CD4-positive, alpha-beta T cell treated with Interleukin-17A for 1 hour (primary cell): ENCODE results near the gene SERPINB4.
"Not testable (repeated sequence)": the region's sequence is repeated elsewhere in the genome, so short reads cannot be mapped to it uniquely, and the experiment has no call there.

Experiments used
- DNase-seq: peaks from one replicate; pipeline ENCODE4 v3.0.0-alpha.2; 2020

SERPINB4 gene

DNA sequence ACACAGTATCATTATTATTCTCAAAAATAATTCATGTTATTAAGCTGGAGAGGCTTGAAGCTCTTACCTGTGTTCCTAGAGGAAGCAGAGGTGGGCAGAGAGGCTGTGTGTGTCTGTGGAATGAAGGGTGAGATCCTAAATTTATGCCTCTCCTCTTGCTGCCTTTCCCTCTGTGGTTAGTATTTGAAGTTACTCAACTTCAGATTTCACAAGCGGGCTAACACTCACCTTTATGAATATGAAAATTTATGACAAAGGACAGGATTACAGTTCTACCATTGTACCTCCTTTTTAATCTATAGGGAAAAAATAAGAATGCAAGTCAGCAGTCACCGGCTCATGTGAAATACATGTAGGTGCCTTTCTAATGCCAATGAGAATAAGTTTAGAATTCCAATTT is at the start of gene SERPINB4:
TSS of gene SERPINB4 (minus strand) at position 115 of the 400 bp plus-strand sequence. CDS start 679 bp downstream, outside the sequence.
- DNase-seq = not testable (repeated sequence)

DNA sequence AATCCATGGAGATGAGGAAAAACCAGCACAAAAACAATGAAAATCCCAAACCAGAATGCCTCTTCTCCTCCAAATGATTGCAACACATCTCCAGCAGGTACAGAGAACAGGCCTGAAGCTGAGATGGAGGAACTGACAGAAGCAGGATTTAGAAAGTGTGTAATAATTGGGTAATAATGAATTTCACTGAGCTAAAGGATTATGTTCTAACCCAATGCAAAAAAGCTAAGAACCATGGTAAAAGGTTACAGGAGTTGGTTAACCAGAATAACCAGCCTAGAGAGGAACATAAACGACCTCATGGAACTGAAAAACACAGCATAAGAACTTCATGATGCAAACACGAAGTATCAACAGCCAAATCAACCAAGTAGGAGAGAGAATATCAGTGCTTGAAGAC is 45.0 kb upstream of the SERPINB4 start:
- DNase-seq = no peak

DNA sequence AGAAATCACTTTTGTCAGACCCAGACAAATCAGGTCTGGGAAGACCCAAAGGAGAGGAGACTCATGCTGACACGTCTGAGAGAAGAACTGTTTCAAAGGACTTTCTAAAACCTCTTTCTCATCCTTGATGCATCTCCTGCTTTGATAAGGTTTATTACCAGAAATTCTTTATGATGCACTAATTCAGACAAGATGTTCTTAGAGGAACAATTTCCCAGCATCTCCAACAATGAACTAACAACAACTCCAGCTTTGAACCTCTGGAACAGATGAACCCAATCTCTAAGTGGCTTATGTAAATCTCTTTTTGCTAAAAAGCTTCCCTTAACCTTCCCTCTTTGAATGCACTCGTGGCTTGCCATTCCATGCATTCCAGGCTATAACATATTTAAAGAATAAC is 42.8 kb upstream of the SERPINB4 start:
- no peak for DNase-seq

DNA sequence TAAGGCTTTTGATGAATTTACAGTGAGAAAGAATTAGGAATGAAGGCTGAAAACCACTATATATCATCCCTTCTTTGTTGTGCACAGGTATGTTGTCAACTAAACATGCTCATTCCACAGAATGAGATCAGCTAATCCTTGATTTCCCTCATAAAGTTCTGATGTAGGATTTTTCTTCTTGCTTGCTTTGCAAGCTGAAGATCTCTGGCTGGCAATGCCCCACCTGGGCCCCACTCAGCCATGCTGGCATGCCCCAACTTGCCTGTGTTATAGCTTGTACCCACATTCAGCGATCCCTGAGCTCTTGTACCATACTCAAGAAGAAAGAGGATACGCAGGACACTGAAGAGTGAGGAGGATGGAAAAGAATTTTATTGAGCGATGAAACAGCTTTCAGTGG is 40.7 kb upstream of the SERPINB4 start:
- DNase-seq = no peak

DNA sequence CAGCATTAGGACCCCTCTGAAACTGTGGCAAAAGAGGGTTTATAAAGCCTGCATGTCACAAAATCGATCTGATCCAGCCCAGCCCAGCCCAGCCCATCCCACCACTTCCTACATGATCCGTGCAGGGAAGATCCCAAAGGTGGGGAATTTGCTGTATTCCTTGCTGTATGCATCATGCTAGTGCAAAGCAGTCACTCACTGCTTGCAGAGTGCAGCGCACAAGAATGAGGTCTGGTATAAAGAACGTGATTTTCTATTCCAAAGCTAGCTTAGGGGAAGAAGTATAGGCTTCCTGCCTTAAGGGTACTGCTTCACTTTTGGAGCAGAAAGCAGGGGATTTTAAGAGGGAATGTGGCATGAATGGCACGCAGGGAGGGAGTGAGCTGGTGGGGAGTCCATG is 39.8 kb upstream of the SERPINB4 start:
- DNase-seq = no peak

DNA sequence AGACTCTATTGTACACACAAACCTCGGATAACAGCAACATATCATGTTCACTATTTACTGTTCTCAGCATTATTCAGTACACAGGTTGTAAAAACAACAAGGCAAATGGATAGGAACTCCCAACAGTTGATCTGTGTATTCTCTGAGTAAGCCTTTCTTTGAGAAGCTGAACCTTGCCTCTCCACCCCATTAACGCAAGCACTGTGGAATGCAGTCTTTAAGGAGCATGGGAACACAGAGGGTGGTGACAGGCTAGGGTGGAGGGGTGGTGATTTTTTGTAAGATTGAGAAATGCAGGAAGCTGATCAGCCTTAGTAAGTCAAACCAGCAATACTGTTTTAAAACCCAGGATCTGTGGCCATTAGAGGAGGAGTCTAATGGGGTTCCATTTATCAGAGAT is 39.1 kb upstream of the SERPINB4 start:
- no peak for DNase-seq

DNA sequence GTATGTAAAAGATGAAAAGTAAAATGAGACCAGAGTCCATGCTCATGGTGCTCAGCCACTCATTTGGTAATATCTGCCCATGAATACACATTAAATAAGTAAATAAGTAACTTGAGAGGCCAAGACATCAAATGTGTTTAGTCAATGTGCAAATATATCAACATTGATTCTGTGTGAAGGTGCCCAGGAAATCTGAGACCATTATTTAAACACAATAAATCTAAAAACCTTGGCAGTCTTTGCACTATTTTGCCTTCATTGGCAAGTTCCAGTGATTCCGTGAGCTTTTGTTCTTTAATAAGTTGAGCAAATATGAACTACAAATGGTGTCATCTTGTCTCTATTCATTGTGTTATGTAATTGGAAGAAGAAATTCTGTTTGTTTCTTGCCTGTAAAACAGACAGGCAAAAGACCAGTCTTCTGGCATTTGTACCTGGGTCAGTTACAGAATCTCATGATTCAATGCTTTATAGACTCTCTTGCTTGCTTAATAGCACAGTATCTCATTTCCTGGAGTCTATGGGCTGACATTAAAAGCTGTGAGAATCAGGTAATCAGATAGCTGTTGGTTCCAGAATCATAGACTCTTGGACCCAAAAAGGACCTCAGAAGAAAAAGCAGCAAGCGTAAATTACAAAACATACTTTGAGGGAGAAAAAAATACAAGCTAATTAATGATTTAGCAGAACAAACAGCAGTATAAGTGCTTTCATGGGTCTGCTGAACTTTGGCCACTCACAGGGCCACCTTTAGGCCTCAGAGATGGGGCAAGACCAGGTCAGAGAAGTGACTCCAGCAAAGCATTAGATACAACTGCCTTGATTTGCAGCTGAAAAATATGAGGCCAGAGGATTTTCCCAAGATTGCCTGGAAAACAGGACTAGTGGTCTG is 37.6 kb upstream of the SERPINB4 start:
- no peak for DNase-seq

DNA sequence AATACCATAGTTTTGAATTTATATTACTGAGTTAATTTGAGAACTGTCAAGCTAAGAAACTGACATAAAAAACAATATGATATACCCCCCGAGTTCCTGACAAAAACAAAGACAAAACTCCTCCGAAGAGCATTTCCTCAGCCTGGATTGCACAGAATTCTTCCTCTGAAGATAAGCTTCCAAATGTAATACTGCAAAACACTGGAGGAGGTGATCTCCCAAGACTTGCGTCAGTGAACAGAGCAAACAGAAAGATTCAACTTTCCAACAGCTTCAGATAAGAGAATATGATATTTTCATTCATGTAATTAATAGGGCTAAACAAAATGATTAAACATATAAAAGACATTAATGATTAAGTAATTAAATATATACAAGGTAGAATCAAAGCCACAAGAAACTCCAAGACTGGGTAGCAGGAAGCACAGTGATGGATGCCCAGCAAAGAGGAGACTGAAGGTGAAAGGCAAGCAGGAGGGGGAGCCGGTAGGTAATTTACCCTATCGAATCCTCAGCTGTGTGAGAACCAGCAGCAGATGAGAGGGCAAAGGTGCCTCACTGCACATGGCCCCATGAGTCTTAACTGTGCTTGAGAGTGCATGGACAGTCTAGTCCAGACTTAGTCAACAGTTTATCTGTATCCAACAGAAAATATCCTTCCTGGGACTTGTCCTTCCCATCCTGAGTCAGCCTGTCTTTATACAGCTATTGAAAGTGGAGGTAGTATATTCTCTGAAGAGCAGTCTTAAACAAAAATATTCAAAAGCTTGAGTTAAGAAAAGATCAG is 36.0 kb upstream of the SERPINB4 start:
- no peak for DNase-seq

DNA sequence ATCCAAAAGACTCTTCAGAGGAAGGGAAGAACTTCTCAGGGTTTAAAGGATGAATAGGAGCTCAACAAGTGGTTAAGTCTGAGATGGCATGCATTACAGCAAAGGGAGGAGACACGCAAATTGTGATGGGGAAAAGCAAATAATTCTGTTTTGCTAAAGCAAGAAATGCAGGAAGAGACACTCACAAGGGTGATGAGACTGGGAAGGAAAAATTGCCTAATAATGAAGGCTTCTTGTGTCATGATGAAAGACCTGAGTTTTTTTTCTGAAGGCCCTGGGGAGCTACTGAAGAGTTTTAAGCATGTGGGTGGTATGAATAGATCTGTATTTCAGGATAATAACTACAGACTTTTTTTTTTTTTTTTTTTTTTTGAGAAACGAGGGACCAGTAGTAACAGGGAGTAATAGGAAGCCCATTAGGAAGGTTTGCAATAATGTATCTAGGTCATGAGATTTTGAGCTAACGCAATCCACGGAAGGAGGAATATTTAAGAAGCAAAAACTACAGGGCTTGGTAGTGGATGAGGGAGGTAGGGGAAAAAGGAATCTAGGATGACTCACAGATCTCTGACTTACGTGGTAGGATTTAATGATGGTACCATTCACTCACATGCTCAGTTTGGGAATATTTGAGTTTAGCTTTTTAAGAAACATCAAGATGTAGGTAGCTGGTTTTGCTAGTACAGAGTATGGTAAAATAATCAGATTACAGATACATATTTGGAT is 33.6 kb upstream of the SERPINB4 start:
- DNase-seq = no peak

DNA sequence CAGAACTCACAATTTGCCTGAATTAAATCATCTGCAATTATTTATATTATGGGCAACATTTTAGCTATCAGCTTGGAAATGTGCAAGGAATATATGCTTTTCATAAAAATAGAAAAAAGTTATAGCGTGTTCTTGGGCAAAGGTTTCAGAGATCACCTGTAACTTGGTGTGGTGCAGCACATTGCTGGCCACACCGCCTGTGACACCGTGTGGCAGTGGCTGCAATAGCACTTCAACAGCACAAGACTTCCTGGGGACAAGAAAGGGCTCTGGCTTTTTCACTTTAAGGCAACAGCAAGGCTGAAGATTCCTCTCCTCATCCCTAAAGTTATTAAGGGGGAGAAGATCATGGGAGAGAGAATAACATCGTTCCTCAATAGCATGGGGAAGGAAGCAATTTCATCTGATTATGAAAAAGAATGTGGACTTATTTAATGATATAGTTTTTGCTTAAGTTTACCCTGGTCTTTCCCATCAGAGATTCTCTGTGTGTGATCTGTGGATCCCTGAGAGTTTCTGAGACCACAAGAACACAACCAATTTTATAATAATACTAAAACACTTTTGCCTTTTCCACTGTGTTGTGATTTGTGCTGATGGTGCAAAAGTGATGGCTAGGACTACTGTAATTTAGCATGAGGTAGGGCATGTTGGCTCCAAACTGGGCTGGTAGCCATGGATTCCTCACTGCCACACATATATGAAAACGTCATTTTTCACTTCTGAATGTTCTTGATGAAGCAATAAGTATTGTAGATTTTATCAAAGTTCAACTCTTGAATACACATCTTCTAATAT is 32.7 kb upstream of the SERPINB4 start:
- DNase-seq = no peak

DNA sequence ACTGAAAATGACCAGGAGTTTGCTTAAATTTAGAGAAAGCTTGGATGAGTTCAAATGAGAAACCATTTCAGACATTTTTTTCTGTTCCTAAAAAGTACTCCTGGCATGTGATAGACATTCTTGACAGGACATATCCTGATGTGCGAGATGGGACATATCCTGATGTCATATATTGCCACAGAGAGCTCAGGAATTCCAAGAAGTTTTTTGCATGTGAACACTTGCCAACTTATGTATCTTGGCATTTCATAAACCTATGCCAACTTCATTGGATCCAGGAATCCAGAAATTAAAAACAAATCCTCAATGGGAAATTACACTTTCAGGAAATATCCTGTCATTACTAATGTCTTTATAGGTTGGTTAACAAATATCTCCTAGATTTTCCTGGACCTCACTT is 20.5 kb upstream of the SERPINB4 start:
- DNase-seq = no peak

DNA sequence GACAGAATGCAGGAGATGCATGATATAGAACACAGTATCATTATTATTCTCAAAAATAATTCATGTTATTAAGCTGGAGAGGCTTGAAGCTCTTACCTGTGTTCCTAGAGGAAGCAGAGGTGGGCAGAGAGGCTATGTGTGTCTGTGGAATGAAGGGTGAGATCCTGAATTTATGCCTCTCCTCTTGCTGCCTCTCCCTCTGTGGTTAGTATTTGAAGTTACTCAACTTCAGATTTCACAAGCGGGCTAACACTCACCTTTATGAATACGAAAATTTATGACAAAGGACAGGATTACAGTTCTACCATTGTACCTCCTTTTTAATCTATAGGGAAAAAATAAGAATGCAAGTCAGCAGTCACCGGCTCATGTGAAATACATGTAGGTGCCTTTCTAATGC is 17.7 kb upstream of the SERPINB4 start, which contains the start of gene SERPINB3:
TSS of gene SERPINB3 (minus strand) at position 144 of the 400 bp plus-strand sequence. CDS start 677 bp downstream, outside the sequence.
- DNase-seq = not testable (repeated sequence)

DNA sequence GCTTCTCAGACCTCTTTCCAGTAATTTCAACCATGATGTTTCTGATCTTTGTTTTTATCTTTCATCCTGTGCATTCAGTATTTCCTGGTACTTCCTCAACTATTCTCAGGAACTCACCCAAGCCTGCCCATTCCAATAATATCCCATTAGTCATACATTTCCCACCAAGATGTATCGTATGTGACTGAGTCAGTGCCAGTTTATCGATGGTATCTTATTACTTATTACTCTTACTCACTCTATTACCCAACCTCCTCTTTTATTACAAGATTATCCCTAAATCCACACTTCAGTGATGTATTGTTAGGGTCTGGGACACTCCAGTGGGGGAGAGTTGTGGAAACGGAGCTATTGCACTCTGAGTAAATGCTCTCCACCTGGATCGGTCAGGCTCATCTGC is 14.9 kb upstream of the SERPINB4 start:
- not testable (repeated sequence) for DNase-seq

DNA sequence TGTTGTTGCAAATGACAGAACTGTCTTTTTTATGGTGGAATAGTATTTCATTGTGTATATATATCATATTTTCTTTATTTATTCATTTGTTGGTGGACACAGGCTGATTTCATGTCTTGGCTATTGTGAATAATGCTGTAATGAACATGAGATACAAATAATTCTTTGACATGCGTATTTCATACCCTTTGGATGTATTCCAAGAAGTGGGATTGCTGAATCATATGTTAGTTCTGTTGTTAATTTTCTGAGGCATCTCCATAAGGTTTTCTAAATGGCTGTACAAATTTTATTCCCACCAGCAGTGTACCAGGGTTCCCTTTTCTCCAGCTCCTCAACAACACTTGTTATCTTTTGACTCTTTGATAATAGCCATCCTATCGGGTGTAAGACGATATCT is 6.2 kb upstream of the SERPINB4 start:
- not testable (repeated sequence) for DNase-seq

DNA sequence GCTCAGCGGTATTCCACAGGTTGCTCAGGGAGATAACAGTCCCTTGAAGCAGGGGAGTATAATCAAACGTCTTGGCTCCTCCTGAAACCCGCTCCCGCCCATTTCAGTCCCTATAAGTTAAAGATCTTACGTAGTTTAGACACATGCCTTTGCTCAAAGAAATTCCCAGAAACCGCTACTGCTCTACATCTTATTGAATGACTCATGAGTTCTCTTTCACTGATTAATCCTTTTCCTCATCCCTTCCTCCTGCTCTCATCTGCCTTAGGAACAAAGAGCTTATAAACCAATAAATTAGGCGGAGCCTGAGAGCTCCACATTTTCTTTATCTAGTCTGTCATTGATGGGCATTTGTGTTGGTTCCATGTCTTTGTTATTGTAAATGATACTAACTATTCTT is 4.2 kb upstream of the SERPINB4 start:
- no peak for DNase-seq

DNA sequence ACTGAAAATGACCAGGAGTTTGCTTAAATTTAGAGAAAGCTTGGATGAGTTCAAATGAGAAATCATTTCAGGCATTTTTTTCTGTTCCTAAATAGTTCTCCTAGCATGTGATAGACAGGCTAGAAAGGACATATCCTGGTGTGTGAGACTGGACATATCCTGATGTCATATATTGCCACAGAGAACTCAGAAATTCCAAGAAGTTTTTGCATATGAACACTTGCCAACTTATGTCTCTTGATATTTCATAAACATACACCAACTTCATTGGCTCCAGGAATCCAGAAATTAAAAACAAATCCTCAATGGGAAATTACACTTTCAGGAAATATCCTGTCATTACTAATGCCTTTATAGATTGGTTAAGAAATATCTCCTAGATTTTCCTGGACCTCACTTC is 2.9 kb upstream of the SERPINB4 start:
- no peak for DNase-seq

DNA sequence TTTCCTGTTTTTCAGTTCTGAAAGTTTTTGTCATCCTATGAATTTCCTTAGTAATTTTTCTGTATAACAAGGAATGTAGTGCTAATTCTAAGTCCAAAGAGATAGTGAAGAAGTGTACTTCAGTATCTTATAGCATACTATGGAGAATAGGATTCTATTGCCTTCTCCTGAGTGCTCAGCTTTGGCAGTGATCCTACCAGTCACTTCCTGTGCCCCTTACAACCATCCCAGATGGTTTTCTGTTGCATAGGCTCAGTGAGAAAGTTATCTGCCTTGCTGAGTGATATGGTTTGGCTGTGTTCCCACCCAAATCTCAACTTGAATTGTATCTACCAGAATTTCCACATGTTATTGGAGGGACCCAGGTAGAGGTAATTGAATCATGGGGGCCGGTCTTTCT is 638 bp upstream of the SERPINB4 start:
- not testable (repeated sequence) for DNase-seq

DNA sequence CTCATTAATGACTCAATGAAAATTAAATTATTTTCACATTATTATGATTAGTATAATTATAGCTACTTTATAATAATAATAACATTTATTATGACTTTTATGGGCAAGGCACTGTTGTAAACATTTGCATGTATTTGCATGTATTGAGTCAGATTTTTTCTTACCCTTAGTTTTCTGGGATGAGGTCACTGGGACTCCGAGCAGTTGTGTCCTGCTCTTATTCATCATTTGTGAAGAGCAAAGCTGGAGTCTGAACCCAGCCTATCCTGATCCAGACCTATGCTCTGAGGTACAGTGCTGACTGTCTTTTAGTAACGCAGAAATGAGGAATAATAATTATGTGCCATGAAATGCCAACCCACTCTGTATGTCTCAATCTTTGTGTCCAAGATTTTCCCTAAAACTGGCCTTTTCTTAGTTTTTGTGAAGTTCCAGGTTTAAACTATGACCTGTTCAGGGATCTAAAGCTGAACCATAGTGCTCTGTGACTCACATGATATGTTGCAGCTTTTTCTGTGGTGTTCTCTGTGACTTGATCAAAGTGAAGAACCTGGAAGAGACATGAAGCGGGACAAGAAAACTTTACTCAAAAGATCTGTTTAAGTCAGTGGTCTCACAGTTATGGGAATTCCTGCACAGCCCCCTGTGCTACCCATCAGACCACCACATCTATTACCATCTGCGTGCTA is 1.2 kb downstream of the SERPINB4 start:
- not testable (repeated sequence) for DNase-seq

DNA sequence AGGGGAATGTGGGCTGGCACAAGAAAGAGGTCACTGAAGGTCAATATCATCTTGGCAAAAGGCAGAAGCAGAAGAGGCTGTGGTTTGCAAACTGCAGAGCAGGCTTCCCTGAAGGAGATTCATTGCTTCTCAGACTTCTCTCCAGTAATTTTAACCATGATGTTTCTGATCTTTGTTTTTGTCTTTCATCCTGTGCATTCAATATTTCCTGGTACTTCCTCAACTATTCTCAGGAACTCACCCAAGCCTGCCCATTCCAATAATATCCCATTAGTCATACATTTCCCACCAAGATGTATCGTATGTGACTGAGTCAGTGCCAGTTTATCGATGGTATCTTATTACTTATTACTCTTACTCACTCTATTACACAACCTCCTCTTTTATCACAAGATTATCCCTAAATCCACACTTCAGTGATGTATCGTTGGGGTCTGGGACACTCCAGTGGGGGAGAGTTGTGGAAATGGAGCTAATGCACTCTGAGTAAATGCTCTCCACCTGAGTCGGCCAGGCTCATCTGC is 2.8 kb downstream of the SERPINB4 start:
- DNase-seq = not testable (repeated sequence)

DNA sequence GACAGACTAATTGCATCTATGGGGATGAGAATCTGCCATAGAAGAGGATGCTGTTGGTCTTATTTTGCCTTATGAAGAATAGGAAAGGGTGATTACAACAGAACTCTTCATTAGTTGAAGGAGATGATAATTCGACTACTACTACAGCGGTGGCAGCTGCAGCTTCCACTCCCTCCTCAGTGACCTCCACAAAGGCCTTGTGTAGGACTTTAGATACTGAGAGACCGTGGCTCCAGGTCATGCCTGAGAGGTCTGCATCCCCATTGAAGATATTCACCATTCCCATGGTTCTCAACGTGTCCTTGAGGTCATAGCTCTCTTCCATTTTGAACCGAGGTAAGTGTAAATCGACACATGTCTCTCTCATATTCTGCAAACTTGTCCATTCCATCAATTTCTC is 6.4 kb downstream of the SERPINB4 start:
- DNase-seq = no peak

DNA sequence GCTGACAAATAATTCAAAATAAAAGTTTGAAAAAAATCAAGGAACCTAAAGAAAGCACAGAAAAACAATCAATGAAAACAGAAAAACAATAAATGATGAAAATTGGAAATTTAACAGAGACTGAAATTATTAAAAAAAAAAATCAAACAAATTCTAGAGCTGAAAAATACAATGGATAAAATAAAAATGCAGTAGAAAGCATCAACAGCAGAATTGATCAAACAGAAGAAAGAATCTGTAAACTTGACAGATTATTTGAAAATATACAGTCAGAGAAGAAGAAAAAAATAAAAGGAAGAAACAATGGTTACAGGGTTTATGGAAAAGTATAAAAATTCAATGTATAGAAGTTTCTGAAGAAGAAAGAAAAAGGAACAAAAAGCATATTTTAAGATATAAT is 16.2 kb downstream of the SERPINB4 start:
- no peak for DNase-seq
